GM18868 (cell line): ENCODE results near the gene MYO1B.

ENCODE experiments used
- ATAC-seq: cut with Tn5 transposase; IDR thresholded peaks from one replicate; pipeline ENCODE4 v1.9.1; 2021; ENCODE audit warnings: mild to moderate bottlenecking, moderate library complexity; ENCODE audit not compliant: unreplicated experiment

The MYO1B gene

DNA sequence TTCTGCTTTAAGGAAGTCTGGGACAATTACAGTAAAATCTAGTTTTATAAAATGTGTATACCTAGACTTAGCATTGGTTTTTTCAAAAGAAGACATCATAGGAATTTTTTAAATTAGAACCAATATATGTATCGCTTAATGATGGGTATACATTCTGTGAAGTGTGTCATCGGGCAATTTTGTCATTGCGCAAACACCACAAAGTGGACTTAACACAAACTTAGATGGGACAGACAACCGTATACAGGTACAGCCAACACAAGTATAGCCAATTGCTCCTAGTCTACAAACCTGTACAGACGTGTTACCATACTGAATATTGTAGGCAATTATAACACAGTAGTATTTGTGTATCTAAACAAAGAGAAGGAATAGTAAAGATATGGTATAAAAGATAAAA, 12.7 kb downstream of the MYO1B start:
- no peak for ATAC-seq

DNA sequence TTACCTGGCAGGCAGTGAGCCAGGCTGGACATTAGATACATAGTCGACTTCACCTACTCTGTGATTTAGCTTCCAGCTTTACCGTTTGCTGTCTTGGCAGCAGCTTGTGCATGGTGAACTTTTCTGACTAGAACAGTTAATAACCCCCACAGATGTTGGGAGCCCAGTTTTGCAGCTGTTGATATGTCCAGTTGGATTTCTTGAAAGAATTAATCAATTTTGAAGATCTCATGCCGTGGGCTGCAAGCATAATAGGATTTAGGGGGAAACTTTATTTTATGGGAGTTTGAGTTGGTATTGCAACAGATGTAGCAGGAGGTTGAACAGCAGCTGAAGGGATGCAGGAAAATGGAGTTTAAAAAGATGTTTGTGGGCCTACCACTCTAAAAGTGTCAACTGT, 13.8 kb downstream of the MYO1B start:
- no peak for ATAC-seq

DNA sequence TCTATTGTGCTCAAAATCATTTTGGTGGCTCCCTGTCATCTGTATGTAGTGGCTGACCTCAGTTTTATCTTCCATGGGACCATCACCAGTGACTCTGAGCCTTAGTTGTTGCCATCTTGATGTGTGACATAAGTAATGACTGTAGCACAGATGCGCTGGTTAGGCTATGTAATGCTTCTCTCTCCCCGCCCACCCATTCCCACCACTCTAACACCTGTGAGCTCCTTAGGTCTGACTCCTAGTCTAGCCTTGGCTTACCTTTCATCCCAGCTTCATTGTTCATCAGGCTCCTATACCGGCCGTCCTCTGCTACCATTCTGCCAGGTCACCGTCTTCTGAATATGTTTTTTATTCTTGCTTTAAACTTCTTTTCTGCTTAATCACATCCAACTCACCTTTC, 17.2 kb downstream of the MYO1B start:
- no peak for ATAC-seq

DNA sequence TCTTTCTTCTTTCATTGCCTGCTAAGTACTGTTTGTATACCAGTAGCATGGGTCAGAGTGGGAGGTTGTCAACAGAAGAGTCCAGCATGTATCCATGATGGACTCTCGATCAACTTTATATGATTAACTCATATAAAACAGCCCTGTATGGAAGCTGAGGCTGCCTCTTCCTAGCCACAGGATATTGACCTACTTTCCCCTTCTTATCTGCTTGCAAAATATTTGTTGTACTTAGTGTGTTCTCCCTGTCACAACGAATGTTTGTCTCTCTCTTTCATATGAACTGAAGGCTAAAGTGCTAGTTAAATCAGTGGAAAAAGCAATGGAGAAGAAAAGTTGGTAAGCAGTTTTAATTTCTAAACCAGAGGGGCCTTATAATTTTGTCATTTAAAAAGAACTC, 17.8 kb downstream of the MYO1B start:
- ATAC-seq = no peak

DNA sequence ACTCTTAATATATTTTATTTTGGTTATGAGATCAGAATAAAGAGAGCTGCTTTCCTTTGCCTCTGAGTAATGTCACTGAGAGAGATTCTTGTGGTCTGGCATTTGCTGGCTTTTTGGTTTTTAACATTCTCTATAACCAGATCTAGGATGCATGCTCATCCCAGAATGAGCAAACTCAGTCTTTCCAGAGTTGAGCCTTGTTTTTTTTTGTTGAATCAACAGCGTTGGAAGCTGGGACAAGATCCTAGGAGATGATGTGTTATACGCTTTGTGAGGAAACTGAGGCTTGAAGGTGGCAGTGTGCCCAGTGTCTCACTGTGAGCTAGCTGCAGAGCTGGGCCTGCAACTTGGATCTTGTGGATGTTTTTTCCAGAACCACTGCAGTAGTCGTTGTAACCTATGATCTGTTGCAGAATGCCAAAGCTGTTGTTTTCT, 19.5 kb downstream of the MYO1B start:
- ATAC-seq = no peak

DNA sequence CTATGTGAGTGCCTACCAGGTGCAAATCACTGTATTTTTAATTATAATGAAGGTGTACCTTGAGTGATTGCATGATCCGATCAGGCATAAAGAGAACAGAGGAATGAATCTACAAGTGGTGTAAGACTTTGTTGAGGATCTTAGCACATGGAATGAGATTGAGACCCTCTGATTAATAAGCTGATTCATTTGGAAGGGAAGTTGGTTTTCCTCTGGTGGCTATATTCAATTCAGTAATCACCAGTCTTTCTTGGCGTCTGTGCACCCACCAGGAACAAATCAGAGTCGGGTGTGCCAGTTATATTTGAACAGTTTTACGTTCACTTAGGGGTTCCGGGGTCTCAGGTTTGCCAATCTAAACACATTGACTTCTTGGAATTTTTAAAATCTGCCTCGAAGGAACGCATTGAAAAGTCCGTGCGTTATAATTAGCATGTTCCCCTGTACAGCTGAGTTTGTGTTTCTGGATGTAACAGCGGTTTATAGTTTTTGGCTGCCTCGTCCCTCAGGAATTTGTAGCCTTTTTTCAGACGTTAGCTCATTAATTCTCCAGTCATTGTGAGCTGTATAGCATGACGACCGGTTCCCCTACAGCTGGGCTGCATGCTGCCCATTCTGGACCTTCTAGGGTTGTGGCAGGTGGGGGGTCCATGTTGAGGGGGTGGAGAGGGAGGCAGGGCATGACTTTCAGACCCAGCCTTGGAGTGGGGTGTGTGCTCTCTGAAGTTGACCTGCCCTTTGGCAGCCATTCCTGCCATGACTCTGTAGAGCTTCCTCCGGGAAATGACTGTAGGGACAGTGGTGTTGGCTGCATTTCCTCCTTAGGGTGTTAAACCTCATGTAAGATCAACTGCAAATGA, 20.3 kb downstream of the MYO1B start:
- ATAC-seq = no peak

DNA sequence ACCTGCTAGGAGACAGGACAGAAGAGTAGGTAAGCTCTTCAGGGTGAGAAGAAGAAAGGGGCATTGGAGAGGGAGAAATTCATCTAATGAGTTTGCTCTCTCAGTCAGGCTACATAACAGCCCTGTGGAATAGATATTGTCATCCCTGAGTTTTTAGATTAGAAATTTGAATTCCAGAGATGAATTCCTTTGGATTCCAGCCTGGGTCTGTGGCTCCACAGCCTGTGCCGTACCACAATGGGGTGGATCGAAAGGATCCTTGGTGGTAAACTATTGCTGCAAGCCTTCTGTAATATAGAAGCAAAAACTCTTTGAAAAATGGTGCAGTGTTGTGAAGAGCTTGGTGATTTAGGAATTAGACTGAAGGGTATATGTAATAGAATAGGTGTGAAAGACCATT, 21.0 kb downstream of the MYO1B start:
- no peak for ATAC-seq

DNA sequence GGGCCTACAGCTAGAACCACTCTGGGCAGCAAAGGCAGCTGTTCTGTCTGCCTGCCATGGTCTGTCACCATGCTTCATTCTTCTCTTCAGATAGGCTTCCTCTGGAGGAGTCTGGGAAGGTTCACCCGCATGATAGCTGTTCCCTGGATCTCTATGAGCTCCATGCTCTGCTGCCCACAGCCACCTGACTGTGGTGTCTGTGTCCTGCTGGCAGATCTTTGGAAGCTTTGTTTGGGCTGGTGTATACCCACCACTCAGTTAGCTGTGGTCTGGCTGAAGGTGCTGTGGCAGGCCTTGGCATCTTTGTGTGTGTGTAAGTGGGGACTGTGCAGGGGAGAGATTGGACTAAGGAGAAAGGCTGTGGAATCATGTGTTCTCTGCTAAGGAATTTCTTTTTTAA, 23.4 kb downstream of the MYO1B start:
- ATAC-seq = no peak

DNA sequence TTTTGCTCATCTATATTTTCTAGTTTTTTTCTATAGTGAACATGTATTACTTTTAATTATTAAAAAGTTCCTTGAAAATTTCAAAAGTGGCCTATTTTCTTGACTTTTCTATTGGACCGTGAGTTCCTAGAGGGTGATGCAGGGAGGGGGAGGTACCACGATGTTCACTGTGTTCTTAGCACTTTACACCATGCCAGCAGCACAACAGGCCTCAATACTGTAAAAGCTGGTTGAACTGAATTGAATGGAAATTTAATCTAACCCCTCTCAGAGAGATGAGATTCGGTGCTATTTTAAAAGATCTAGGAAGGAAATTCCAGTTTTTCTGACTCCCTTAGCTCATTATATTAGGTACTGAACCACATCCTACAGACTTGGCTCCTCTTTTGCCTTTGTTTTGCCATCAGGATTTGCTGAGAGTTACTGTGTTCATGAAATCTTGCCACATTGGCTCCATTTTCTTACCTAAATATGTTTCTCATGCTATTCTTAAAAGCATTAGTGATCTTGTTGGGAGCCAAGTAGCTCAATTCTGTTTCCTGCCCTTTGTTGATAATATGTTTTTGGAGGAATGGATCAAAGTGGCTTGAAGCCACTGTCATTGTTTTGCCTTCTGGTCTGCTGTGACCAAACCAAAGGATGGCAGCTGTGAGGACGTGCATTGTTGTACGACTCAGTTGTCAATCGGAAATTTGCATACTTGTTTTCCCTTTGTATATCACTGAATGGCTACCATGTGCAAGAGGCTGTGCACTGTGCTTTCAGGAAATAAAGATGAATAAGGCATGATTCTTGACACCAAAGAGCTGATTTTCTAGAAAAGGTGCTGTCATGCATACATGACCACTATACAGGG, 25.3 kb downstream of the MYO1B start:
- ATAC-seq = no peak

DNA sequence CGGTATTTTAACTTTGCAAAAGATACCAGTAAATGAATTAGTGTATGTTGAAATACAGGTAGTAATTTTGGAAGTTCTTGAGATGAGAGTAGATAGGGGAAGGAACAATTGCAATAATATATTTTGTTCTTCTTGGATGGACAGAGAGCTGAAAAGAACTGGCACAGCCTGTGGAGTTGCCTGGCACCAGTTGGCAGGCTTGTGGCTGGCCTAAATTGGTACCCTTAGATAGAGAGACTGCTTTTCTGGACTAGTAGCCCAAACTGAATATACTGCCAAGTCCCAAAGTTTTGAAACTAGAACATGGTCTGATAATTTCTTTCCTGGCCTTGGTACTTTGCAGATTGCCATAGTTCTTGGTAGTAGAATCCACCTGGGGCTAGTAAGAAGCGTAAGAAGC, 26.9 kb downstream of the MYO1B start:
- ATAC-seq = no peak

DNA sequence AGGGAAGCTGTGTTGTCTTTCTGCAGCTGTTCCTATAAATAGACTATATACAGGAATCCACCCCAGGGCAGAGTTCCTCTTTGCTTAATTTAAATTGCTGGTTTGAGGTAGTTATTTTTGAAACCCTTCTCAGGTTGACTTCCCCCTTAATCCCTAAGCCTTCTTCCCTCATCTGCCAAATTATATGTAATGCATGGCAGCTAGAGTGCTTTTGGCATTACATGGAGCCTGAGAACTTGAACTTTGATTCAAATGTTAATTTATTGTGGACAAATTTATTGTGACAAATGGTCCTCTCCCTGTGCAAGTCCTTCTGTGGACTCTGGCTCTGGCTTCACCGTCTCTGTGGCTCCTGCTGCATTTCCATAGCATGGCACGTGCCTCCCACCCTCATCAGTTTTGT, 29.2 kb downstream of the MYO1B start:
- ATAC-seq = peak; percentile 58

DNA sequence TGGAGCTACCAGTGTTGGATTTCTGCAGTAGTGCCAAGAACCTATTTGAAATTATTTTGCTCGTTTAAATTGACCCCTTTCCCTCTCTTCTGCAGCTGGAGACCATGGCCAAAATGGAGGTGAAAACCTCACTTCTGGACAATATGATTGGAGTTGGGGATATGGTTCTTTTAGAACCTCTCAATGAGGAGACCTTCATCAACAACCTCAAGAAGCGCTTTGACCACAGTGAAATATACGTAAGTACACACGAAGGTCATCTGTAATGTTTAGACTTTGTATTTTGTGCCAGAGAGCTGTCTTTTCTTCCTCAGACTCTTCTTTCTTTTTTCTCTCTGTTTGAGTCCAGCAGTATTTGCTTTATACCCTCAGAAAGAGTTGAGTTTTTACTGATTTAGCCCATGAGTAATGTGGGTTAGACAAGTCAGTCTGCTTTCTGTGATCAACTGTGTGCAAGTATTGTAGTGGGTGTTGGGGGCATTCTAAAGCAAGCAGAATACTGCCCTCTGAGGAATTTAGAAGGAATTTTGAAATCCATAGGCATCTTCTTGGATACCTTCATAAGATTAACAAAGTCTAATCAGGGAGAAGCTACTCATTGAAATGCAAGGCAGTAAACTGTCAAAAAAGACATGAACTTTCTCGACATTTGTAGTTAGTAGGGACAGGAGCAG, 31.7 kb downstream of the MYO1B start:
- no peak for ATAC-seq

DNA sequence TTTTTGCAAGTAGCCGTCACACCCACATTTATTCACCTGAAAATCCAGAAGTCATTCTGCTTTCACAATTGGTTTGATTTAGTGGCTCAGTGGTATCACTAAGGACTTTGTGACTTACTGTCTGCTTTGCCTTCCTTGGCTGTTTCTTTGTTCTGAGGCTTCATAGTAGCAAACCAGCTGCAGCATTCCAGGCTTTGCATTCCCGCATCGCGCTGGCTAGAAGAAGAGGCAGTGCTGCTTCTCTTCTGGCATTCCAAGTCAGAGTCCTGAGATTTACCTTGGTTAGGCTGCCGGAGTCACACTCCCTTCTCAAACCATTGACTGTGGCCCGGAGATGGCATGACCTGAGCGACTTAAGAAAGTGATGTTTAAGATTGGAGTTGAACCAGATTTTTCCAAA, 35.1 kb downstream of the MYO1B start:
- no peak for ATAC-seq

DNA sequence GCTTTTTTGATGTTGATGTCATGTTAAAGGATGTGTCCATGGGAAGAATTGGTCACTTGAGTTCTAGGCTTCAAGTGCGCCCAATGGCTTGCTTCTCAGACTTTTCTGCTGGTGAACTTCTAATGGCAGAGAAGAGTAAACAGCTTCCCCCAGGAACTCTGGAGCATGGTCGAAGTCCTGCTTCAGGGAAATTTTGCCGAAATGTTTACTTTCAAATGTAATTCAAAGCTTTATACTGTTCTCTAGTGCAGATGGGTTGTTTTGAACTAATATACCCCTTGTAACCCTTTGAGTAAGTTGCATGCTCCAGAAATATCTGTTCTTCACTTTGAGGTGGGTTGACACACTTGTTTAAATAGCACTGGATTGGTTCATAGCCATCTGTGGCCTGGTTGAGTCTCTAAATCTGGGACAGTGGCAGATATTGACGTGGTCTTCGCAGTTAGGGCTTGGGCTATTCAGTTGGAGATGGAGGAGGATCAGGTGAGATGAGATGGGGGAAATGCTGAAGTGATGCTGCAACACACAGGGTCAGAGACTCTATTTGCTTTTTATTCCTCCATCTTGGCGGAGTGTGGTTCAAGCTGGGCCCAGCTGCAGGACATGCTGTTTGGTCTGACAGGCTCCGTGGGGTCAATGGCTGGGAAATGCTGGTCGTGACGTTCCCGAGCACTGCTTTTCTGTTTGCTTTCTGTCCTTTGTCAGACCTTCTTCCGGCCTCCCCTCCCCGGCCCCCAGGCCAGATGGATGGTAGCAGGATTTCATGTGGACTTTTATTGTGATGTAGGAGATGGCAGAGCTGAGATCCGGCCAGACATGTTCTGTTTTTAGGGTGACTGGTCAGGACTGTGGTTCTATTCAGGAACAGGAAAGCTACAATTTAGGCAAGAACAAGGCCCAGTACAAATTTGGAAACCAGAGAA, 35.9 kb downstream of the MYO1B start:
- ATAC-seq = no peak

DNA sequence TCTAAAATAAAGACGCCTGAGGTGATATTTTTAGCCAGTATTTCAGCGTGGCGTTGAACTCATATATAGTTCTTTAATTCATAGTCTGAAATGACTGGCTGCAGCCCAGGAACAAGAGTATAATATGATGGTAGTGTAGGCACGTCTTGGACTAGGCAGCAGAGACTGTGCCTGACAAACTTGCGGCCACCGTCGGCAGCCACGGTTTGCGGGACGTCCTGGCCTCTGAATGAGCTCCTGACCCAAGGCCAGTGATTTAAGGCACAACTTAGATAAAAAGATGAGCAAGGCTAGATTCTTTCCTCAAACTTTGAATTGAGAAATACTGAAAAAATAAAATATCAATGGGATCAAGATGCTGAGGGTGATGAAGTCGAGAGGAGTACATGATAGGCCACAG, 40.0 kb downstream of the MYO1B start:
- no peak for ATAC-seq

DNA sequence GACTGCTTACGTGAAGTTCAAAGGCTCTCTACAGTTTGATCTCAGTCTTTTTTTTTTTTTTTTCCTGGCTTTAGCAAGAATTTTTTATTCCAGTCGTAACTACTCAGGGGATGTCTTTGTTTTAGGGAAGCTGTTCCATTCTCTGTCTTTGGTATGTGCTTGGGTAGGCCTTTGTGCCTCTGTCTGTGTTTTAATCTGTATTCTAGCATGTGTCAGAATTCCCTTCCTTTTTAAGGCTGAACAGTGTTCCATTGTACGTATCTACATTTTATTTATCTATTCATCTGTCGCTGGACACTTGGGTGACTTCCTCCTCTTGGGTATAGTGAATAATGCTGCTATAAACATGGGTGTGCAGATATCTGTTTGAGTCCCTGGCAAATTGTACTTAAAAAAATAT, 42.6 kb downstream of the MYO1B start:
- no peak for ATAC-seq

DNA sequence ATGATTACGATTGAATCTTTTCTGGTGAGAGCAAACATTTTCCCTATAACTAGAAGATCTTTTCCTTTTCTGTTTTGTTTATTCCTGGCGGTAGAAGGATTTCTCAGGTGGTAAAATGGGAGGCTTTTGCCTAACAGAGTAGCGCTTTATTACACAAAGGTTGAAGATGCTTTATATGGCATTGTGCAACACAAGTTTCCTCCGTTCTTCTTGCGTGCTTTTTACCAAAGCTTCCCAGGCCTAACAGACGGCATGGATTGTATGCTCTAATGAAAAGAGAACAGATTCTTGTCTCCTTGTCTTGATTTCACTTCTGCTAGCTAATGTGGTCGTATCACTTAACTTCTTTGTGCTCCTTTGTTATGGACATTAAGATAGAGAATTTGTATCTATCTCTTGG, 43.8 kb downstream of the MYO1B start:
- no peak for ATAC-seq

DNA sequence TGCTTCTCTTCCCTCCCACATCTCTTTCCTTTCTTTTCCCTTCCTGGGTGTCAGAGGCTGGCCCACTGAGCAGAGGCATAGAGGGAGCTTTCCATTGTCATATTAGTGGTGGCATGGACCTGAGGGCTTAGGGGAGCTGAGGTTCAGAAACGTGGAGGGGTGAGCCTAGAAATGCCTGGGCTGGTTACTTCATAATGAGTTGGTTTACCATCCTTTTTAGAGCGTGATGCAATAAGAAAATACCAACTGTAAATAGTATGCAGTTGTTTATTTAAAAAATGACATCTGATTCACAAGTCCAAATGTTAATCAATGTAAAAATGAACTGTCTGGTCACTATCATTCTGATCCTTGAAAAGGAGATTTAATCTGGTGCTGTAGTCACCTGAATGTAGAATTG, 46.3 kb downstream of the MYO1B start:
- no peak for ATAC-seq

DNA sequence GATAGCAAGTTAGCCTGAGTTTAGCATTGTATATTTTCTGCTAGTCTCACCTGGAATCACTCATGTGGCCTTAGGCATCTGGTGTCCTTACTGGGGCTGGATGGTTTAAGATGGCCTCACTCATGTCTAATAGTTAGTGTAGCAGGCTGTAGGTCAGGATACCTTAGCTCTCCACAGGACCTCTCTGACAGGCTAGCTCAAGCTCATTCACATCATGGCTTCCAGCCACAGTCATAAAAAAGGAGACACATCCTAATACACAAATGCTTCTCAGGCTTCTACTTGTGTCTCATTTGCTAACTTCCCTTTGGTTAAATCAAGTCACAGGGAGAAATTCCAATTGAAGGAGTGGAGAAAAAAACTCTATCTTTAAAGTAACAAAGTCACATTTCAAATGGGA, 47.7 kb downstream of the MYO1B start:
- no peak for ATAC-seq

DNA sequence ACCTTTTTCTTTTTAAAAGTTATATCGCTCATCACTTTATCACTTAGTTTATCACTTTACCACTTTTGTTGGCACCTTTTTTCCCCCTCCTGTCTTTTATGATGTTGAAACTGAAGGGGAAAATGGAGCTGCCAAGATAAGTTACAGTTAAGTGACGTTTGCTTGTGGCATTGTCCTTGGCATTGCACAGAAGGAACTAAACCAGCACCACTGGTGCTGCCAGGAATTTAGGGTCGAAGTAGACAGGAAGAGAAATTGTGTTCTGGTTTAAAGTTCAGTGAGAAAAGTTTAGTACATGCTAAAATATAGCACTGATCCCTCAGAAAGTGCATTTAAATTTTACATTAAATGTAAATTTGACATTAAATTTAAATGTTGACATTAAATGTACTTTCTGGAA, 49.9 kb downstream of the MYO1B start:
- ATAC-seq = no peak
